Measurements from ENCODE around the gene TEX28.
"Not testable (repeated sequence)": the region's sequence is repeated elsewhere in the genome, so short reads cannot be mapped to it uniquely, and the experiment has no call there.

Gene TEX28, protein sequence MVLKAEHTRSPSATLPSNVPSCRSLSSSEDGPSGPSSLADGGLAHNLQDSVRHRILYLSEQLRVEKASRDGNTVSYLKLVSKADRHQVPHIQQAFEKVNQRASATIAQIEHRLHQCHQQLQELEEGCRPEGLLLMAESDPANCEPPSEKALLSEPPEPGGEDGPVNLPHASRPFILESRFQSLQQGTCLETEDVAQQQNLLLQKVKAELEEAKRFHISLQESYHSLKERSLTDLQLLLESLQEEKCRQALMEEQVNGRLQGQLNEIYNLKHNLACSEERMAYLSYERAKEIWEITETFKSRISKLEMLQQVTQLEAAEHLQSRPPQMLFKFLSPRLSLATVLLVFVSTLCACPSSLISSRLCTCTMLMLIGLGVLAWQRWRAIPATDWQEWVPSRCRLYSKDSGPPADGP

DNA sequence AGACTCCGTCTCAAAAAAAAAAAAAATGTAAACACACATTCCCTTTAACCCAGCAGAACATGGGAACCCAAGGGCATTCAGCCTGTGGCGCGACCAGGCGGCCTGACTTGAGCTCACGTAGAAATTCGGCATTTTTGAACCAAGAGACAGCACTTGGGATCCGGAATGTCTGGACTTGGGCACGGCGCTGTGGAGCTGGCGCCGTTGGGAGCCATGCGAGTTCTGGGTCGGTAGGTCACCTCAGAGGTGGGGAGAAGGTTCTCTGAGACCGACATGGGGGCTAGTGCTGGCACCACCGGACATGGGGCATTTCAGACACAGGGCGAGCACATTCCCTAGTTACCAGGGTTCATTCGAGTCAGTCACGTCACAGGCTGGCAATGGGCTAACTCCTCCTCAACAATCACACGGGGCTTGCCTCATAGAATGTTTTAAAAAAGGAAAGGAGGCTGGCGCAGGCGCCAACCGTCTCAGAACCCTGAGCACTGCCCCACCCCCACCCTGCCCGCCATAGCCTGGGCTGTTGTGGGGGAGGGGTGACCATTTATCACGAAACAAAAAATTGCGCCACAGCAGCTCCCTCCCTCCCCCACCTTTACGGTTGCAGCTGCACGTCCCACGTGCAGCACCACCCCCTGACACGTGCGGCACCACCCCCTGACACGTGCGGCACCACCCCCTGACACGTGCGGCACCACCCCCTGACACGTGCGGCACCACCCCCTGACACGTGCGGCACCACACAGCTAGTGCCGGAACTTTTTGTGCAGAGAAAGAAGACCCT, at the start of gene TEX28:
TSS of gene TEX28 (minus strand) at position 334 of the 784 bp plus-strand sequence. CDS start 3,007 bp downstream, outside the sequence.
- no peak for DNase-seq

- not testable (repeated sequence) for DNase-seq
Observed at GRCh38 chrX:154343620-154344019, 48.7 kb upstream of the TEX28 start.

DNA sequence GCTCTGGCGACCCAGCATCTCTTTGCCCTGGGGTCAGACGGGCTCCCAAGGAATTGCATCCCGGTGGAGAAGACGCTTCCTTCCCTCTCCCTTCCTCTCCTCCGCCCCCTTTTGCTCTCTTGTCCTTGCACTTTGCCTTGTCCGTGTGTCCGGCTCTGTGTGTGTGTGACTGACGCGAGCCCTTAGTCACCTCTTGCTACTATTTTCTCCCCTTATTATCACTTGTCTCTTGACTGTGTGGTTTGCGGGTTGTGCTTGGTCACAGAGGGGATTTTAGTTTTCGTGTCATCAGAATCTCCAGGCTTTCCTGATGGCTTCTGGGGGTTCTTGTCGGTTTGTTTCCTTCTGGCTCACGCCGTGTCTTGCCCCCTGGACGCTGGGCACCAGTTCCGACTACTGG, 48.1 kb upstream of the TEX28 start:
- DNase-seq, result not testable (repeated sequence)

DNA sequence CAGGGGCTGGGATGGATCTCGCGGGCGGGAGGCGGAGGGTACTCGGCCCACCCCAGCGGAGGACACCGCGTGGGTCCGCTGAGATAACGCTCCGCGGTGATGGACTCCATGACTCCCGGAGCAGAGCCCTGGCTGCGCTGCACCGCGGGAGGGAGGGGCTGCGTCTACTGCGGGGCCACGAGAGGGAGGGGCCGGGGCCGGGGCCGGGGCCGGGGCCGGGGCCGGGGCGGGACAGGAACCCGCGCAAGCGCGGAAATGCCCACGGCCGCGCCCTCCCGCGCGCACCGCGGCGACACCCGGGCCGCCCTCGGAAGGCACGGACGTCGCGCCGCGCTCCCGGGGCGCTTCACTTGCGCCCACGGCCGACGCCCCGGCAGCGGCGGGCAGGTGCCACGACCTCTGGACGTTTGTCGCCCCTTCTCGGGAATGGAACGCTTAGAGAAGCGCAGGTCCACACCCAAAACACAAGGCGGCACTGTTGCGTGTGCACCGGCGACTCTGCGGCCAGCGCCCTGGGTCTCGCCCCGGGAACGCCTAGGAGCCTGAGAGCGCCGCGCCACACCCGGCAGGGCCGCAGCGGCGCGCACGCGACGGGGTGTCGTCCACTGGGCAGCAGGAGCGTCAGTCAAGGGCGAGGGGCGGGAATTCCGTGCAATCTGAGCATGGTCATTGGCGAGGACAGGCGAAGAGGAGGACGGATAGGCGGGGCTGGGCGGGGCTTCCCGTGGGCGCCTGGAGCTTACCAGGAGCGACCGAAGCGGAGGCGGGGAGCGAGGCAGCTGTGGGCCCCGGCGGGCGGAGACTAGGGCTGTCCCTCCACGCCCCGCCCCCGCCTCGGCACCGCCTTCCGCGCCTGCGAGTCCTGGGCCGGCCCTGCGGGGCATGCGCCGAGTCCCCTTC, 46.7 kb upstream of the TEX28 start:
- DNase-seq, result not testable (repeated sequence)

DNA sequence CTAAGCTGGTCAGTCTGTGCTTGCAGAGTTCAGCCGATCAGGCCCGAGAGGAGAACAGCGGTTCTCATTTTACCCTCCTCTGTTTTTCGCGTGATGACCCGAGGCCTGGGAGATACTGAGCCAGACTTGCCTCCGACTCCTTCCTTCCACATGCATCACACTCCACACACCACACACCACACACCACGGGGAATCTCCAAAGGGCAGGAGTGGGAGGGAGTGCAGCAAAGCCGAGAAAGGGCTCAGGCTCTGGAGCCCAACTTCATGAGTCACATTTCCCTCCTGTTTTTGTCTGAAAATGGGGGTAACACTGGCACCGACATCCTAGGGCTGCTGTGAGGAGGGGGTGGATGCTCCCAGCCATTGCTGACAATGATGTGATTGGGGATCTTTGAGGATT, 39.6 kb upstream of the TEX28 start:
- DNase-seq, result no peak

DNA sequence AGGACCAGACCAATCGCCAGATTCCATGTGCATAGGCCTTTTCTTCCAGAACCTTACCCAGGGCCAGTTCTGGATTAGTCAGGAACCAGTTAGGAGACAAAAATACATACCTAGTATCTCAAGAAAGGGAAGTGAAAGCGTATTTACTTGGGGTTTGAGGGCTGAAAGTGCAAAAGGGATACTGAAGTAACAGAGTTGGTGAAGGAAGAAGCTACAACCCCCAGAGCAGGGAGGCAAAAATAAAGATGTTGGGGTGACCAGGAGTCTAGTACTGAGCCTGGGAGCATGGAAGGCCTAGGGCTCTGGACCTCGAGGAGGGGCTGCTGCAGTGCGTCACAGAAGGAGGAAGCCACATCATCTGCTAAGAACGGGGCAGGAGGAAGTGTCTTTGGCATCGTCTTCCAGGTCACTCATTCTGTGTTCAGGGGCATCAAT, 38.9 kb upstream of the TEX28 start:
- DNase-seq, result no peak

- DNase-seq, result no peak
Observed at GRCh38 chrX:154333116-154333515, 38.2 kb upstream of the TEX28 start.

DNA sequence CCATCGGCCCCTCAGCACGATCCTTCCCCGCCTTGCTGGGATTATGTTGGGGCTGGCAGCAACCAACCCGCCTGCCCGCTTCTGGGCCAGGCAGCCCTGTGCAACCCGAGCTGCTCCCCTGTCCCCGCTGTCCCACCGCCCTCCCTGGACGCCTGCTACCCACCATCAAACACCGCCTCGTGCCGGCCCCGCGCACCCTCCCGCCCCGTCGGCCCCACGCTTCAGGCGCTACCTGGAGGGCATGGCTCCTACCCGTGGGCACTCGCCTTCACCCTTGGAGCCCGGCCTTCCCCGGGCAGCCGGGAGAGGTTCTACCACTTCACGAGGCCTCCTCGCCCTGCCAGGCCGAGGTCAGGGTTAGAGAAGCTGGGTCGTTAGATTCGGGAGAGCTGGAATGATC, 37.6 kb upstream of the TEX28 start:
- no peak for DNase-seq

- no peak for DNase-seq
Observed at GRCh38 chrX:154329294-154329693, 34.4 kb upstream of the TEX28 start.

- no peak for DNase-seq
Observed at GRCh38 chrX:154328646-154329045, 33.7 kb upstream of the TEX28 start.

DNA sequence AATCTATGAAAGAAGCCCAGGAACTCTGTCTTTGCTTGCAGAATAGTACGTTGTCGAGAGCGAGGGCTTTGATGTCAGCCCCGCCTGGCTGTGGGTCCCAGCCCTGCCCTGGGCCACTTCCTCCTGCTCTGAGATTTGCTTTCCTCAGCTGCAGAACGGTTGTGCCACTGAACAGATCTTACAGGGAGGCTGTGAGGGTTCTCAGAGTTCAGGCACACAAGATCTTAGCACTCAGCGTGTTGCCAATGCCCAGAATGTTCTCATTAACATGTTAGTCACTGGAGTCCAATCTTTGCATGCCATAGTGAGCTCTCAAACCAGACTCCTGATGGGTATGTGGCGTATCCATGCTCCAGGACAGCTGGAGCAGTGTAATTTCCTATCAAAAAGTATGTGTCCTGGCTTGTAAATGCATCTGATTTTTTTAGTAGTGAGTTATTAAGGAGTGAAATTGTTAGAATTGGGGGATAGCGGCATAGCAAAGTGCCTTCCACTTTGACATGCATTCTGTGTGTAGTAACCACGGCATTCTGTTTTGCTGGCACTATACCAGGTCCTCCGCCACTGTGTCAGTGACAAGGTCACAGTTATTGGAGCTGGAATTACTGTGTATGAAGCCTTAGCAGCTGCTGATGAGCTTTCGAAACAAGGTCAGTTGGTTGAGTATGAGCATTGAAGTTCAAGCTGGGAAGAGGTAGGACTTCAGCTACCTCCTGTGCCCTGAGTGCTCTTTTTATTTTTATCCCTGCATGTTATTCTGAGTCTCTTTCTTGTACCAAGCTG, 32.3 kb upstream of the TEX28 start:
- peak; percentile 23 to 58 for DNase-seq

DNA sequence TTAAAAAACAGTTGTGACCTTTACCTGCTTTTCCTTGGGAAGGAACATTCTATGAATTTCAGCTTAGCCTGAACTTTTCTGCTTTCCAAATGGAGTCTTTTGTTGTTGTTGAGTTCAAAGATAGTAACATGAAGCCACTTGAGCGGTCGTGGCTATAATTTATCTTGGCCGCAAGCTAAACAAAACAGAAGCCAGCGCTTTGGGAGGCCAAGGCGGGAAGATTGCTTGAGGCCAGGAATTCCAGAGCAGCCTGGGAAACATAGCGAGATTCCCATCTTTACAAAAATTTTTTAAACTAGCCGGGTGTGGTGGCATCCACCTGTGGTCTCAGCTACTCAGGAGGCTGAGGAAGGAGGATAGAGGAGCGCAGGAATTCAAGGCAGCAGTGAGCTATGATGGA, 30.6 kb upstream of the TEX28 start:
- no peak for DNase-seq

DNA sequence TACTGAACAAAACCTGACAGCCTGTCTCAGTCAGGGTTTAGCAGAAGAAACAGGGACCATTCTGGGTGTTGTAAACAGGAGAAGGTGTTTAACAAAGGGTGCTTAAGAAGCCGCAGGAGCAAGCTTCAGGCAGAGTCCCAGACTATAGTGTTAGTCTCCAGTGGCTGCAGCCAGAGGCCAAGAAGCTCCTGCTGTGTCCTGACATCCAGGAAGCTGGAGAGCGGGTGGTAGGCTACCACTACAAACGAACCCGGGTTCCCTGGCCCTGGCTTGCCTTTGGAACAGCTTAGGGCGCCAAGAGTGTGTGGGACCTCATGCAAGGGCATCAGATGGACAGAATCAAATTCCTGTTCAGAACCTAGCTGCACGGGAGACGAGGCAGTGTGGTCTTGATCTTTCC, 28.6 kb upstream of the TEX28 start:
- DNase-seq, result no peak

DNA sequence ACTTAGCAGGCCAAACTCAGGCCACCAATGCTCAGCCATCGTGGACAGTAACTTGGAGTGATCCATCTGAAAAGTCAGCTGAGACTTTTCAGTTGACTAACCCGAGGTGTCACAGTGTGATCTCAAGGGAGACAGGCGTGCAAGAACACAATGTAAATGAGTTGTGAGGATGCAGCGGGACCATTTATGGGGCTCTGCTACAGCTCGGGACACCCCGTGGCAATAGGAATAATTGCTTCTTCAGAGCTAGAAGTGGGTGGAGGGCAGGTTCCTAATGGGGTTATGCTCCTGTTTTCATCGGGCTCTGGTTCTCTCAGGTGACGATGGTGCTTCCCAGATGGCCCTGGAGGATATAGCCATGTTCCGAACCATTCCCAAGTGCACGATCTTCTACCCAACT, 28.0 kb upstream of the TEX28 start:
- DNase-seq, result no peak

- DNase-seq, result peak in 1 of 2 donors; percentile 23
Observed at GRCh38 chrX:154321594-154321993, 26.7 kb upstream of the TEX28 start.

DNA sequence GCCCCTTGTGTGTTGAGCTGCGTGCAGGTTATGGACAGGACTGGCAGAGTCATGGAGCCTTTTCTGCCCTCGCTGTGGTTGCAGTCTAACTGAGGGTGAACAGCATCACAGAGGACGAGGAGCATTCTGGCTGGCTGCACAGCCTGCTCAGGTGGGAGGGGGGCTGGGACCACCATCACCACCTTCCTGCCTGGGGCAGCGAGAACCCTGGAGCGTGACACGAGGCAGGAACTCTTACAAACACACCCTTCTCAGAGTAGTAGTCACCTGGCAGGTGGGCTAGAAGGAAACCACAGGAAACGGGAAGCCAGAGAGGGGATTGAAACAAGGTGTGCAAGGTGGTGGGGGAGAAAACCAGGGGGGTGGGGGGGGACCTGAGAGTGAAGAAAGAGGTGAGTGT, 26.2 kb upstream of the TEX28 start:
- no peak for DNase-seq

GRCh38 chrX:154320406-154320805, 25.5 kb upstream of the TEX28 start:
- no peak for DNase-seq

DNA sequence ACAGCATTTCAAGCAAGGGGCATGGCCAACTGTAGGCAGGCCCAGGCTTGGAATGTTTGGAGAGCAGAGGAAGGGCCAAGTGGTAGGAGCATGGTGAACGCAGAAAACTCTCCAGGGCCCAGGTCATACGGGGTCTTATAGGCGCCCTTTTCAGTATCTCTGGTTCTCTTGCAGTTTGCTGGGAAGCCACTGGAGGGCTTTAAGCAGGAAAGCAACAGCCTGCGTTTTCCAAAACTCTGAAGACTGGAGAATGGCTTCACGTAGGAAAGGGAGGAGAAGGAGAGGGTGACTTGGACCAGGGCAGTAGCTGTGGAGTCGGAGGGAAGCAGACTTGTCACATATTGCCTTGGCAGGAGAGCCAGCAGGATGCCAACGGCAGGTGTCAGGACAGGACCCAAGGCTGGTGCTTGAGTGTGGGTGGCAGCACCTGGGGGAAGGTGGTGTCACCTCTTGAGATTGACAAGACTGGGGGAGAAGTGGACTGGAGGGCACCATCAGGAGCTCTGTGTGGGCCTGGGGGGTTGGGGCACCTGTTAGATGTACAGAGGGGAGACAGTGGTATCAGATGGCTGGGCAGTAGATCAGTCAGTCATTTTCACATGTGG, 22.6 kb upstream of the TEX28 start:
- DNase-seq, result peak in 1 of 2 donors; percentile 27

- no peak for DNase-seq
Observed at GRCh38 chrX:154315416-154315815, 20.5 kb upstream of the TEX28 start.

DNA sequence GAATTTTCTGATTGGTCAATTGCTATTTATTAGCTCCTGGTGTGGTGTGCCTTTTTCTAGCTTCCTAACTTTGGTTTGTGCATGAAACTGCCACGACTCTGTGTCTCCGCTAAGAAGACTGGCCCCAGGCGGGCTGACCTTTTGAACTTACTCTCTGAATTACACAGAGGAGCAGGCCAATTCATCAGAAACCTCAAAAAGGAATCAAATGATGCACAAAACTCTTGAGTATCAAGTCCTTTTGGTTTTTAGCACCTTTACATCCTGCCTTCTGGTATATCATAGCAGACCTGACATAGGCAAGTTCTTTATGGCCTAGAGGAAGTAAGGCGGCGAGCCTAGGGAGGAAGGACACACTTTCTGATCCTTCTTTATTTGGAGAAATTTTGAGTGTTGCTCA, 18.2 kb upstream of the TEX28 start:
- DNase-seq, result peak in 1 of 2 donors; percentile 23

DNA sequence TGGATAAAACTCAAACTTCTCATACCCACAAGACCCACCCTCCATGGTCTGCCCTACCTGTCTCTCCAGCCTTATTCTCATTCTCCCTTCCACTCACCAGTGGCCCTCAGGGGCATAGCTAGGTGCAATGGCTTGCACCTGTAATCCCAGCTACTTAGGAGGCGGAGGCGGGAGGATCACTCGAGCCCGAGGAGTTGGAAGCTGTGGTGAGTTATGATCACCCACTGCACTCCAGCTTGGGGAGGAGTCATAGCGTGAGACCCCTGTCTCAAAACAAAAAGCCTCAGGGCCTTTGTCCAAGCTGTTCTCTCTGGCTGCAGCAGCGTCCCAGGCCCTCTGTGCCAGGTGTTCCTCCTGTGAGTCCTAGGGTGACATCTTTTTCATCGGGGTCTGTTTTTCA, 17.2 kb upstream of the TEX28 start:
- DNase-seq, result no peak

All from CD4-positive, alpha-beta T cell treated with Interferon alpha-2 for 1 hour (primary cell).